CD4-positive, alpha-beta T cell (primary cell): ENCODE data around the gene SIDT1. TPM values are rescaled to one million over a fixed set of nuclear protein-coding genes. Genes with fewer than 3 reads are reported as not detected.

Source experiments
- ATAC-seq: fragments of 200-7000 bp; cut with Tn5 transposase; one replicate; pipeline ENCODE4 v1.10.0; 2022; ENCODE audit warnings: mild to moderate bottlenecking; ENCODE audit not compliant: poor library complexity
- CTCF ChIA-PET: fragments of 350-600 bp; sonication (Branson Sonifier 250); formaldehyde crosslinking; loops from one replicate; lab custom pipeline; 2021; ENCODE audit warnings: antibody characterized with exemption, inconsistent platforms; lab: Charles Lee
- POLR2A ChIA-PET: fragments of 350-600 bp; sonication (Branson Sonifier 250); formaldehyde crosslinking; loops from one replicate; lab custom pipeline; 2021; ENCODE audit warnings: antibody characterized with exemption, inconsistent platforms; lab: Charles Lee
- DNase-seq, 14 experiments: peaks; one replicate each; pipeline ENCODE4 v3.0.0-alpha.2; 2013 to 2020; ENCODE audit warnings: mixed read lengths in 2 of 14
- H3K27ac ChIP-seq, 2 donors: one replicate each; pipeline versions ENCODE4 v1.5.1 to v1.7.0; 2013; ENCODE audit warnings: low read length in 2 of 2, low read depth in 1 of 2, mild to moderate bottlenecking in 1 of 2
- H3K27me3 ChIP-seq, 2 experiments: 1 replicate in 1 of 2; 2 replicates in 1 of 2; pipeline versions ENCODE4 v1.6.1 to v1.7.0; 2013; ENCODE audit warnings: low read length in 2 of 2, control low read depth in 1 of 2, mild to moderate bottlenecking in 1 of 2, moderate library complexity in 1 of 2; ENCODE audit not compliant: insufficient read depth in 2 of 2, control insufficient read depth in 1 of 2
- H3K36me3 ChIP-seq: one replicate; pipeline ENCODE4 v1.6.1; 2013; ENCODE audit warnings: low read length, control low read depth; ENCODE audit not compliant: insufficient read depth
- H3K4me1 ChIP-seq: one replicate; pipeline ENCODE4 v1.6.1; 2013; ENCODE audit warnings: low read length, control low read depth; ENCODE audit not compliant: insufficient read depth
- H3K4me3 ChIP-seq: one replicate; pipeline ENCODE4 v1.5.1; 2013; ENCODE audit warnings: mild to moderate bottlenecking, low read length, moderate library complexity
- H3K9me3 ChIP-seq, 2 experiments: 1 replicate in 1 of 2; 2 replicates in 1 of 2; pipeline versions ENCODE4 v1.6.1 to v1.7.0; 2013; ENCODE audit warnings: low read length in 2 of 2, mild to moderate bottlenecking in 2 of 2, control low read depth in 1 of 2, moderate library complexity in 1 of 2; ENCODE audit not compliant: control insufficient read depth in 1 of 2, insufficient read depth in 1 of 2
- H3K27ac Mint-ChIP-seq: one replicate; pipeline ENCODE4 v1.8.0; 2020; ENCODE audit warnings: mixed read lengths
- H3K27me3 Mint-ChIP-seq: one replicate; pipeline ENCODE4 v1.8.0; 2021; ENCODE audit warnings: mixed read lengths
- H3K36me3 Mint-ChIP-seq: one replicate; pipeline ENCODE4 v1.8.0; 2021; ENCODE audit warnings: low read depth, mixed read lengths
- H3K4me1 Mint-ChIP-seq: one replicate; pipeline ENCODE4 v1.8.0; 2021; ENCODE audit warnings: low read depth, mixed read lengths
- H3K4me3 Mint-ChIP-seq: one replicate; pipeline ENCODE4 v1.8.0; 2020; ENCODE audit warnings: mild to moderate bottlenecking, mixed read lengths
- H3K9me3 Mint-ChIP-seq: one replicate; pipeline ENCODE4 v1.8.0; 2020; ENCODE audit warnings: mixed read lengths
- intact Hi-C, 2 experiments: fragments of 100-400 bp; cut with DNase I in 1 of 2; cut with micrococcal nuclease in 1 of 2; formaldehyde crosslinking; loops; one replicate each; pipeline versions ENCODE4 v1.15.1 to v1.9.0; 2023 to 2025; cut with DNase I, micrococcal nuclease
- total RNA-seq, 174 experiments: library from RNA in 2 of 174; stranded (reverse) in 2 of 174; gene quantifications; one replicate each; pipeline ENCODE4 v1.2.3 and lab custom pipeline; 2021 to 2026
- TF ChIP-seq, protein P1 (sequence below): fragments of 200-600 bp; IDR thresholded peaks from one replicate; pipeline ENCODE4 v1.8.0; 2022; ENCODE audit warnings: antibody characterized with exemption, mild to moderate bottlenecking

SIDT1 gene
- total RNA-seq, 2 experiments from 2014 or later = 28.8 to 37.3 TPM

- TF ChIP-seq, protein P1, sequence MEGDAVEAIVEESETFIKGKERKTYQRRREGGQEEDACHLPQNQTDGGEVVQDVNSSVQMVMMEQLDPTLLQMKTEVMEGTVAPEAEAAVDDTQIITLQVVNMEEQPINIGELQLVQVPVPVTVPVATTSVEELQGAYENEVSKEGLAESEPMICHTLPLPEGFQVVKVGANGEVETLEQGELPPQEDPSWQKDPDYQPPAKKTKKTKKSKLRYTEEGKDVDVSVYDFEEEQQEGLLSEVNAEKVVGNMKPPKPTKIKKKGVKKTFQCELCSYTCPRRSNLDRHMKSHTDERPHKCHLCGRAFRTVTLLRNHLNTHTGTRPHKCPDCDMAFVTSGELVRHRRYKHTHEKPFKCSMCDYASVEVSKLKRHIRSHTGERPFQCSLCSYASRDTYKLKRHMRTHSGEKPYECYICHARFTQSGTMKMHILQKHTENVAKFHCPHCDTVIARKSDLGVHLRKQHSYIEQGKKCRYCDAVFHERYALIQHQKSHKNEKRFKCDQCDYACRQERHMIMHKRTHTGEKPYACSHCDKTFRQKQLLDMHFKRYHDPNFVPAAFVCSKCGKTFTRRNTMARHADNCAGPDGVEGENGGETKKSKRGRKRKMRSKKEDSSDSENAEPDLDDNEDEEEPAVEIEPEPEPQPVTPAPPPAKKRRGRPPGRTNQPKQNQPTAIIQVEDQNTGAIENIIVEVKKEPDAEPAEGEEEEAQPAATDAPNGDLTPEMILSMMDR = no peak
- H3K27ac ChIP-seq = no peak overlapping the region
- H3K27ac Mint-ChIP-seq = no peak overlapping the region
- peaks cover 88% of the 10 kb centered on the region for H3K36me3 Mint-ChIP-seq
- intact Hi-C loops = no loop called here
- POLR2A ChIA-PET = no interaction called here
- H3K4me3 Mint-ChIP-seq = no peak overlapping the region
- no peak for DNase-seq
- H3K4me1 Mint-ChIP-seq = no peaks in the 10 kb centered on the region
- peaks cover 83% of the 10 kb centered on the region for H3K36me3 ChIP-seq
- CTCF ChIA-PET = no interaction called here
- ATAC-seq = no peak
- no peaks in the 10 kb centered on the region for H3K4me1 ChIP-seq
- H3K27me3 ChIP-seq = no peaks in the 10 kb centered on the region
- no peaks in the 10 kb centered on the region for H3K9me3 ChIP-seq
- H3K27me3 Mint-ChIP-seq = no peaks in the 10 kb centered on the region
- no peaks in the 10 kb centered on the region for H3K9me3 Mint-ChIP-seq
- no peak overlapping the region for H3K4me3 ChIP-seq
These were observed 85.4 kb downstream of the SIDT1 start for GRCh38 chr3:113617726-113618125.

DNA sequence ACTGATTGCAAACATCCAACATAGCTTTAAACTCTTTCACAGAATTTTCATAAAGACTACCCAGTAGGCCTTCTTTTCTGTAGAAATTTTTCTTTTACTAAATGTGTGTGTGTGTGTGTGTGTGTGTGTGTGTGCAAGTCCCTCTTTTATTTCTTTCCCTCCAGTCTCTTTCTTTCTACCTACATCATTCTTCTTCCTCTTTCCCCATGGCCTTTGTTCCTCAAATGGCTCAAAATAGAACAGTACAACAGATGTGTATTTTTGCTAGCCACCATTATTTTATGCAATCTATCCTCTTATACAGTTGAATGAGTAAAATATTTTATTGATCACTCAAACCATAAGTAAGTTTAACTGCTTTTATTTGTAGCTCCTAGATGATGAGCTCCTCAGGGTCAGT is 87.7 kb downstream of the SIDT1 start:
- Mint-ChIP-seq H3K9me3 (no peaks in the 10 kb centered on the region), H3K27ac (no peak overlapping the region), H3K36me3 (peaks cover 84% of the 10 kb centered on the region), H3K4me3 (no peak overlapping the region), H3K27me3 (no peaks in the 10 kb centered on the region), H3K4me1 (no peaks in the 10 kb centered on the region)
- Histone ChIP-seq H3K36me3 (peaks cover 81% of the 10 kb centered on the region), H3K9me3 (no peaks in the 10 kb centered on the region), H3K4me1 (no peaks in the 10 kb centered on the region), H3K27me3 (no peaks in the 10 kb centered on the region), H3K27ac (no peak overlapping the region), H3K4me3 (no peak overlapping the region)
- ATAC-seq = no peak
- TF ChIP-seq, protein P1 = no peak
- ChIA-PET CTCF (no interaction called here), POLR2A (no interaction called here)
- no peak for DNase-seq
- intact Hi-C loops = no loop called here

- intact Hi-C loops = no loop called here
- no peak overlapping the region for H3K27ac ChIP-seq
- DNase-seq (no peak), ATAC-seq (no peak)
- ChIA-PET POLR2A (no interaction called here), CTCF (no interaction called here)
- H3K4me1 ChIP-seq = no peaks in the 10 kb centered on the region
- peaks cover 81% of the 10 kb centered on the region for H3K36me3 ChIP-seq
- Mint-ChIP-seq H3K27me3 (no peaks in the 10 kb centered on the region), H3K27ac (no peak overlapping the region), H3K9me3 (no peaks in the 10 kb centered on the region), H3K4me1 (peaks cover 16% of the 10 kb centered on the region), H3K36me3 (peaks cover 85% of the 10 kb centered on the region), H3K4me3 (no peak overlapping the region)
- H3K27me3 ChIP-seq = no peaks in the 10 kb centered on the region
- no peak overlapping the region for H3K4me3 ChIP-seq
- TF ChIP-seq, protein P1 = no peak
- H3K9me3 ChIP-seq = no peaks in the 10 kb centered on the region
These were observed 91.0 kb downstream of the SIDT1 start for GRCh38 chr3:113623324-113623723.
